ENCODE data around the gene SMAD1.
"Not testable (repeated sequence)": the region's sequence is repeated elsewhere in the genome, so short reads cannot be mapped to it uniquely, and the experiment has no call there.

DNA sequence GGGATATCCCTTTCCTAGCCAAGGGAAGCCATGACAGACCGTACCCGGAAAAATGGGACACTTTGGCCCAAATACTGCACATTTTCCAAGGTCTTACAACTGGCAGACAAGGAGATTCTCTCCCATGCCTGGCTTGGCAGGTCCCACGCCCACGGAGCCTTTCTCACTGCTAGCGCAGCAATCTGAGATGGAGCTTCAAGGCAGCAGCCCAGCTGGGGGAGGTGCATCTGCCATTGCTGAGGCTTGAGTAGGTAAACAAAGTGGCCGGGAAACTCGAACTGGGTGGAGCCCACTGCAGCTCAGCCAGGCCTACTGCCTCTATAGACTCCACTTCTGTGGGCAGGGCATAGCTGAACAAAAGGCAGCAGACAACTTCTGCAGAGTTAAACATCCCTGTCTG is 92.9 kb downstream of the SMAD1 start:
- TF ChIP-seq, protein P1, sequence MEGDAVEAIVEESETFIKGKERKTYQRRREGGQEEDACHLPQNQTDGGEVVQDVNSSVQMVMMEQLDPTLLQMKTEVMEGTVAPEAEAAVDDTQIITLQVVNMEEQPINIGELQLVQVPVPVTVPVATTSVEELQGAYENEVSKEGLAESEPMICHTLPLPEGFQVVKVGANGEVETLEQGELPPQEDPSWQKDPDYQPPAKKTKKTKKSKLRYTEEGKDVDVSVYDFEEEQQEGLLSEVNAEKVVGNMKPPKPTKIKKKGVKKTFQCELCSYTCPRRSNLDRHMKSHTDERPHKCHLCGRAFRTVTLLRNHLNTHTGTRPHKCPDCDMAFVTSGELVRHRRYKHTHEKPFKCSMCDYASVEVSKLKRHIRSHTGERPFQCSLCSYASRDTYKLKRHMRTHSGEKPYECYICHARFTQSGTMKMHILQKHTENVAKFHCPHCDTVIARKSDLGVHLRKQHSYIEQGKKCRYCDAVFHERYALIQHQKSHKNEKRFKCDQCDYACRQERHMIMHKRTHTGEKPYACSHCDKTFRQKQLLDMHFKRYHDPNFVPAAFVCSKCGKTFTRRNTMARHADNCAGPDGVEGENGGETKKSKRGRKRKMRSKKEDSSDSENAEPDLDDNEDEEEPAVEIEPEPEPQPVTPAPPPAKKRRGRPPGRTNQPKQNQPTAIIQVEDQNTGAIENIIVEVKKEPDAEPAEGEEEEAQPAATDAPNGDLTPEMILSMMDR (IDR thresholded peaks at IDR 0.05) = not testable (repeated sequence)
- TF ChIP-seq, protein P2, sequence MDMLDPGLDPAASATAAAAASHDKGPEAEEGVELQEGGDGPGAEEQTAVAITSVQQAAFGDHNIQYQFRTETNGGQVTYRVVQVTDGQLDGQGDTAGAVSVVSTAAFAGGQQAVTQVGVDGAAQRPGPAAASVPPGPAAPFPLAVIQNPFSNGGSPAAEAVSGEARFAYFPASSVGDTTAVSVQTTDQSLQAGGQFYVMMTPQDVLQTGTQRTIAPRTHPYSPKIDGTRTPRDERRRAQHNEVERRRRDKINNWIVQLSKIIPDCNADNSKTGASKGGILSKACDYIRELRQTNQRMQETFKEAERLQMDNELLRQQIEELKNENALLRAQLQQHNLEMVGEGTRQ (IDR thresholded peaks at IDR 0.05) = not testable (repeated sequence)
- not testable (repeated sequence) for TF ChIP-seq RFX5 (IDR thresholded peaks at IDR 0.05); POLR2A (IDR thresholded peaks at IDR 0.05; ENCODE audit: low read length); RAD21 (conservative IDR thresholded peaks at IDR 0.05 in 1 of 2, IDR thresholded peaks at IDR 0.05 in 1 of 2)
